Stimulated activated CD4-positive, alpha-beta T cell treated with anti-CD3 and anti-CD28 coated beads, Interleukin-4, amount 100 ng/mL, for 48 hours (primary cell): ENCODE data around the gene OR2H1.
"Not testable (repeated sequence)": the region's sequence is repeated elsewhere in the genome, so short reads cannot be mapped to it uniquely, and the experiment has no call there.

Experiments used
- DNase-seq, 2 donors: peaks; one replicate each; pipeline ENCODE4 v3.0.0-alpha.2; 2020; ENCODE audit warnings: low read depth in 2 of 2

The OR2H1 gene

GRCh38 chr6:29456971-29457370, at the start of gene OR2H1, which contains the start of gene OR11A1:
OR2H1 (plus strand) TSS chr6:29457155; CDS start chr6:29461770, 4,615 bp downstream.
OR11A1 (minus strand) TSS chr6:29457071; CDS start chr6:29427641, 29,430 bp downstream.
- no peak for DNase-seq

- no peak for DNase-seq
Observed at GRCh38 chr6:29414588-29414987, 42.4 kb upstream of the OR2H1 start, which contains the start of gene OR12D1. OR12D1 (plus strand) TSS chr6:29414928.

GRCh38 chr6:29419516-29419915, 37.4 kb upstream of the OR2H1 start:
- no peak for DNase-seq

- no peak for DNase-seq
Observed at GRCh38 chr6:29424168-29424567, 32.8 kb upstream of the OR2H1 start.

GRCh38 chr6:29424575-29424974, 32.4 kb upstream of the OR2H1 start:
- DNase-seq: no peak

GRCh38 chr6:29425075-29425474, 31.9 kb upstream of the OR2H1 start:
- no peak for DNase-seq

GRCh38 chr6:29426654-29427053, 30.3 kb upstream of the OR2H1 start:
- no peak for DNase-seq

- not testable (repeated sequence) for DNase-seq
Observed at GRCh38 chr6:29436730-29437129, 20.2 kb upstream of the OR2H1 start.

GRCh38 chr6:29439006-29439405, 17.9 kb upstream of the OR2H1 start, which contains the start of gene OR10C1:
OR10C1 (plus strand) TSS chr6:29439306; CDS start chr6:29440016, 710 bp downstream.
- no peak for DNase-seq

- no peak for DNase-seq
Observed at GRCh38 chr6:29442719-29443118, 14.2 kb upstream of the OR2H1 start.

- not testable (repeated sequence) for DNase-seq
Observed at GRCh38 chr6:29444031-29444430, 12.9 kb upstream of the OR2H1 start.

- DNase-seq: no peak
Observed at GRCh38 chr6:29447670-29448069, 9.3 kb upstream of the OR2H1 start.

- no peak for DNase-seq
Observed at GRCh38 chr6:29451471-29452193, 5.3 kb upstream of the OR2H1 start.

GRCh38 chr6:29461021-29461814, 4.3 kb downstream of the OR2H1 start:
- DNase-seq: no peak

- DNase-seq: no peak
Observed at GRCh38 chr6:29462022-29462421, 5.1 kb downstream of the OR2H1 start.

GRCh38 chr6:29465279-29465678, 8.3 kb downstream of the OR2H1 start:
- no peak for DNase-seq

GRCh38 chr6:29465801-29466200, 8.8 kb downstream of the OR2H1 start:
- DNase-seq: no peak

- DNase-seq: no peak
Observed at GRCh38 chr6:29466241-29466640, 9.3 kb downstream of the OR2H1 start.

- DNase-seq: no peak
Observed at GRCh38 chr6:29474996-29475395, 18.0 kb downstream of the OR2H1 start.

GRCh38 chr6:29477923-29478450, 21.0 kb downstream of the OR2H1 start:
- no peak for DNase-seq

- DNase-seq: no peak
Observed at GRCh38 chr6:29478740-29479139, 21.8 kb downstream of the OR2H1 start.

- DNase-seq: no peak
Observed at GRCh38 chr6:29479560-29479959, 22.6 kb downstream of the OR2H1 start.

GRCh38 chr6:29483186-29483585, 26.2 kb downstream of the OR2H1 start:
- no peak for DNase-seq
